GM18526 (cell line): ENCODE results near the gene CCDC12.

Experiments used
- POLR2A ChIP-seq: IDR thresholded peaks from 3 replicates; pipeline ENCODE4 v1.6.1; 2011; ENCODE audit not compliant: insufficient read length; ENCODE audit errors: extremely low read depth

CCDC12 gene

GRCh38 chr3:46962427-46962826 is 14.1 kb downstream of the CCDC12 start:
- TF ChIP-seq POLR2A = no peak

- TF ChIP-seq POLR2A = no peak
These were observed 15.7 kb downstream of the CCDC12 start for GRCh38 chr3:46960835-46961234.

GRCh38 chr3:46960081-46960701 is 16.4 kb downstream of the CCDC12 start:
- no peak for TF ChIP-seq POLR2A

- no peak for TF ChIP-seq POLR2A
These were observed 17.4 kb downstream of the CCDC12 start for GRCh38 chr3:46959161-46959511.

GRCh38 chr3:46958467-46959160 is 17.9 kb downstream of the CCDC12 start:
- no peak for TF ChIP-seq POLR2A

- TF ChIP-seq POLR2A = no peak
These were observed 19.3 kb downstream of the CCDC12 start for GRCh38 chr3:46957092-46957820.

GRCh38 chr3:46955801-46956259 is 20.7 kb downstream of the CCDC12 start:
- TF ChIP-seq POLR2A = no peak

- no peak for TF ChIP-seq POLR2A
These were observed 21.4 kb downstream of the CCDC12 start for GRCh38 chr3:46955157-46955556.

GRCh38 chr3:46954178-46954577 is 22.4 kb downstream of the CCDC12 start:
- TF ChIP-seq POLR2A = no peak

- no peak for TF ChIP-seq POLR2A
These were observed 23.1 kb downstream of the CCDC12 start for GRCh38 chr3:46953234-46954010.

GRCh38 chr3:46952813-46953212 is 23.7 kb downstream of the CCDC12 start:
- no peak for TF ChIP-seq POLR2A

GRCh38 chr3:46950650-46951241 is 25.8 kb downstream of the CCDC12 start:
- TF ChIP-seq POLR2A = no peak

GRCh38 chr3:46950177-46950576 is 26.4 kb downstream of the CCDC12 start:
- no peak for TF ChIP-seq POLR2A

GRCh38 chr3:46948830-46949671 is 27.5 kb downstream of the CCDC12 start:
- TF ChIP-seq POLR2A = no peak
